HCT116 (cell line): ENCODE results near the gene TIMP3. TPM values are rescaled to one million over a fixed set of nuclear protein-coding genes. Genes with fewer than 3 reads are reported as not detected.

ENCODE experiments used
- ATAC-seq: fragments of 200-7000 bp; cut with Tn5 transposase; 2 replicates; pipeline ENCODE4 v1.9.1; 2020; ENCODE audit warnings: mild to moderate bottlenecking, moderate library complexity
- BruUV-seq: library from RNA; stranded (reverse); fragments of 400-500 nt; replicated peaks from 2 replicates; lab custom pipeline; 2021; lab: Mats Ljungman, UMichigan
- CTCF ChIA-PET: fragments of 300-600 bp; sonication (Branson Sonifier 250); formaldehyde crosslinking; loops from one replicate; lab custom pipeline; 2021; ENCODE audit warnings: antibody characterized with exemption; lab: Charles Lee
- POLR2A ChIA-PET: fragments of 300-600, 350-600 bp; sonication (Branson Sonifier 250); formaldehyde crosslinking; loops from one replicate; lab custom pipeline; 2021; ENCODE audit warnings: antibody characterized with exemption; lab: Charles Lee
- RAD21 ChIA-PET, 2 experiments: fragments of 300-600 bp; sonication (Branson Sonifier 250); formaldehyde crosslinking; loops; one replicate each; lab custom pipeline; 2023; ENCODE audit warnings: low total read pairs in 2 of 2; ENCODE audit not compliant: uncharacterized antibody in 2 of 2, unreplicated experiment in 2 of 2, low non-redundant PET in 1 of 2; lab: Charles Lee
- DNase-seq: peaks from one replicate; pipeline ENCODE4 v3.0.0-alpha.2; 2010; ENCODE audit warnings: low read depth, low spot score
- H2AFZ ChIP-seq: fragments of 200-600 bp; shearing (Covaris generic), sonication (generic); 2 replicates; pipeline ENCODE4 v1.6.1; 2017; ENCODE audit warnings: low read depth, mixed run types, mixed read lengths, antibody characterized with exemption, low read length; ENCODE audit not compliant: poor library complexity, severe bottlenecking
- H3K27ac ChIP-seq: 2 replicates; pipeline ENCODE4 v1.5.1; 2012; ENCODE audit warnings: low read depth, low read length
- H3K27me3 ChIP-seq: fragments of 200-600 bp; sonication (generic); 2 replicates; pipeline ENCODE4 v1.6.1; 2016; ENCODE audit warnings: mixed run types, low read length, mixed read lengths; ENCODE audit not compliant: insufficient read depth
- H3K36me3 ChIP-seq, 2 experiments: fragments of 200-500 bp in 1 of 2; fragments of 200-600 bp in 1 of 2; sonication (Bioruptor generic) in 1 of 2; sonication (generic) in 1 of 2; 2 replicates each; pipeline versions ENCODE4 v1.5.1 to v1.6.1; 2014 to 2016; ENCODE audit warnings: low read length in 2 of 2, inconsistent platforms in 1 of 2, mixed read lengths in 1 of 2, mixed run types in 1 of 2; ENCODE audit not compliant: insufficient read depth in 2 of 2, control insufficient read depth in 1 of 2
- H3K4me1 ChIP-seq, 2 experiments: fragments of 200-600 bp in 1 of 2; sonication (generic) in 1 of 2; 2 replicates each; pipeline versions ENCODE4 v1.5.1 to v1.6.1; 2012 to 2017; ENCODE audit warnings: low read length in 2 of 2, inconsistent platforms in 1 of 2, mild to moderate bottlenecking in 1 of 2, mixed read lengths in 1 of 2, mixed run types in 1 of 2, moderate library complexity in 1 of 2; ENCODE audit not compliant: insufficient read depth in 2 of 2, control insufficient read depth in 1 of 2
- H3K4me2 ChIP-seq: fragments of 200-600 bp; sonication (generic); 2 replicates; pipeline ENCODE4 v1.6.1; 2017; ENCODE audit warnings: mixed run types, low read length, mixed read lengths
- H3K4me3 ChIP-seq, 2 experiments: fragments of 200-600 bp in 1 of 2; sonication (generic) in 1 of 2; replicated peaks in 1 of 2; 2 replicates each; pipeline ENCODE4 v1.5.1; 2011 to 2016; ENCODE audit warnings: low read length in 2 of 2, control low read depth in 1 of 2, low read depth in 1 of 2, mild to moderate bottlenecking in 1 of 2, mixed read lengths in 1 of 2, mixed run types in 1 of 2
- H3K79me2 ChIP-seq: fragments of 200-600 bp; sonication (generic); 2 replicates; pipeline ENCODE4 v1.6.1; 2017; ENCODE audit warnings: mild to moderate bottlenecking, mixed run types, low read length, moderate library complexity, mixed read lengths; ENCODE audit not compliant: insufficient read depth
- H3K9ac ChIP-seq: fragments of 200-600 bp; sonication (generic); 2 replicates; pipeline ENCODE4 v1.6.1; 2016; ENCODE audit warnings: low read length, mixed read lengths
- H3K9me2 ChIP-seq: fragments of 200-600 bp; sonication (generic), shearing (Covaris generic); 2 replicates; pipeline ENCODE4 v1.6.1; 2017; ENCODE audit warnings: mixed run types, mild to moderate bottlenecking, moderate library complexity; ENCODE audit not compliant: insufficient read depth
- H3K9me3 ChIP-seq, 2 experiments: fragments of 200-500 bp in 1 of 2; fragments of 200-600 bp in 1 of 2; sonication (Bioruptor generic) in 1 of 2; sonication (generic) in 1 of 2; 2 replicates each; pipeline ENCODE4 v1.6.1; 2014 to 2017; ENCODE audit warnings: low read length in 2 of 2, mixed read lengths in 2 of 2, inconsistent platforms in 1 of 2, low read depth in 1 of 2, mild to moderate bottlenecking in 1 of 2, mixed run types in 1 of 2, moderate library complexity in 1 of 2; ENCODE audit not compliant: control insufficient read depth in 1 of 2, insufficient read depth in 1 of 2
- H4K20me1 ChIP-seq: fragments of 200-600 bp; sonication (generic), shearing (Covaris generic); 2 replicates; pipeline ENCODE4 v1.6.1; 2017; ENCODE audit warnings: mixed run types, mild to moderate bottlenecking, moderate library complexity; ENCODE audit not compliant: insufficient read depth
- CBX3 ChIP-seq: IDR thresholded peaks from 2 replicates; pipeline ENCODE4 v1.6.1; 2012; ENCODE audit warnings: low read depth
- REST ChIP-seq: IDR thresholded peaks from 2 replicates; pipeline ENCODE4 v1.6.1; 2012; ENCODE audit warnings: low read depth
- SIN3A ChIP-seq: IDR thresholded peaks from 2 replicates; pipeline ENCODE4 v1.6.1; 2012; ENCODE audit warnings: low read depth
- SRF ChIP-seq: IDR thresholded peaks from 2 replicates; pipeline ENCODE4 v1.6.1; 2012; ENCODE audit warnings: low read depth
- TCF7L2 ChIP-seq: IDR thresholded peaks from 2 replicates; pipeline ENCODE4 v1.7.0; 2011; ENCODE audit warnings: borderline replicate concordance, inconsistent platforms; ENCODE audit not compliant: insufficient read depth, insufficient read length; ENCODE audit errors: extremely low read depth
- YY1 ChIP-seq: IDR thresholded peaks from 2 replicates; pipeline ENCODE4 v1.6.1; 2011; ENCODE audit warnings: low read length, low read depth, moderate library complexity, mild to moderate bottlenecking; ENCODE audit not compliant: insufficient replicate concordance; ENCODE audit errors: extremely low read depth
- ZFX ChIP-seq: fragments of 450-650 bp; IDR thresholded peaks from 2 replicates; pipeline ENCODE4 v1.6.1; 2017
- intact Hi-C: fragments of 100-400 bp; cut with micrococcal nuclease; formaldehyde crosslinking; loops from 2 replicates; pipeline ENCODE4 v1.10.0; 2022
- total RNA-seq: library from RNA; stranded (reverse); gene quantifications from one replicate; pipeline ENCODE4 v1.2.1, GENCODE V29; 2021; ENCODE audit not compliant: unreplicated experiment

Gene TIMP3
- total RNA-seq, 1 experiment from 2014 or later: 2.2 TPM

GRCh38 chr22:32765132-32765618 is 36.3 kb upstream of the TIMP3 start:
- TF ChIP-seq SIN3A (no peak), ZFX (no peak), REST (no peak), YY1 (no peak), SRF (no peak), TCF7L2 (no peak), CBX3 (no peak)
- Histone ChIP-seq H4K20me1 (no peaks in the 10 kb centered on the region), H3K9me3 (no peaks in the 10 kb centered on the region), H3K9me2 (no peaks in the 10 kb centered on the region), H3K4me3 (no peak overlapping the region), H2AFZ (no peak overlapping the region), H3K27me3 (no peaks in the 10 kb centered on the region; the same call in 1 of the 2 replicates), H3K27ac (no peak overlapping the region), H3K4me1 (no peaks in the 10 kb centered on the region), H3K4me2 (no peak overlapping the region), H3K9ac (no peak overlapping the region), H3K36me3 (no peaks in the 10 kb centered on the region), H3K79me2 (no peaks in the 10 kb centered on the region)
- ChIA-PET CTCF (no interaction called here), RAD21 (no interaction called here), POLR2A (no interaction called here)
- DNase-seq (no peak), ATAC-seq (no peak)
- no TSS peak for BruUV-seq
- intact Hi-C loops: no loop called here
